WERI-Rb-1 (cell line): ENCODE results near the gene UBR4.

Experiments
- DNase-seq: peaks from one replicate; pipeline ENCODE4 v3.0.0-alpha.2; 2020
- H3K27ac ChIP-seq: fragments of 250-450 bp; sonication (Bioruptor Pico); 2 replicates; pipeline ENCODE4 v1.5.1; 2020; ENCODE audit warnings: mild to moderate bottlenecking, moderate library complexity
- H3K27me3 ChIP-seq: fragments of 250-450 bp; sonication (Bioruptor Pico); 2 replicates; pipeline ENCODE4 v1.5.1; 2021; ENCODE audit warnings: mild to moderate bottlenecking, low read depth, moderate library complexity; ENCODE audit not compliant: insufficient read depth, severe bottlenecking
- H3K36me3 ChIP-seq: fragments of 250-450 bp; sonication (Bioruptor Pico); 2 replicates; pipeline ENCODE4 v1.5.1; 2020; ENCODE audit warnings: mild to moderate bottlenecking, moderate library complexity
- H3K4me3 ChIP-seq: 2 replicates; pipeline ENCODE4 v1.5.1; 2011; ENCODE audit warnings: low read depth, mild to moderate bottlenecking, control low read depth, low read length
- H3K9me3 ChIP-seq: fragments of 250-450 bp; sonication (Bioruptor Pico); 2 replicates; pipeline ENCODE4 v1.5.1; 2021; ENCODE audit warnings: mild to moderate bottlenecking, moderate library complexity; ENCODE audit not compliant: severe bottlenecking
- CTCF ChIP-seq: IDR thresholded peaks from 2 replicates; pipeline ENCODE4 v1.5.1; 2011; ENCODE audit warnings: low read depth, mild to moderate bottlenecking, control low read depth, inconsistent platforms, low read length

UBR4 gene

GRCh38 chr1:19053486-19053885 lies 156.6 kb downstream of the UBR4 start:
- Histone ChIP-seq H3K36me3 (no peaks in the 10 kb centered on the region), H3K27ac (no peak overlapping the region), H3K4me3 (no peak overlapping the region), H3K27me3 (no peaks in the 10 kb centered on the region), H3K9me3 (no peaks in the 10 kb centered on the region)
- no peak for TF ChIP-seq CTCF
- no peak for DNase-seq

- H3K27ac ChIP-seq = no peak overlapping the region
- no peaks in the 10 kb centered on the region for H3K36me3 ChIP-seq
- no peaks in the 10 kb centered on the region for H3K27me3 ChIP-seq
- DNase-seq = no peak
- H3K4me3 ChIP-seq = no peak overlapping the region
- H3K9me3 ChIP-seq = no peaks in the 10 kb centered on the region
- TF ChIP-seq CTCF = no peak
These were observed 160.3 kb downstream of the UBR4 start for GRCh38 chr1:19049798-19050197.

GRCh38 chr1:19049128-19049768 lies 160.8 kb downstream of the UBR4 start:
- H3K4me3 ChIP-seq = no peak overlapping the region
- H3K36me3 ChIP-seq = no peaks in the 10 kb centered on the region
- DNase-seq = no peak
- no peak for TF ChIP-seq CTCF
- H3K9me3 ChIP-seq = no peaks in the 10 kb centered on the region
- H3K27me3 ChIP-seq = no peaks in the 10 kb centered on the region
- H3K27ac ChIP-seq = no peak overlapping the region

GRCh38 chr1:19046972-19047731 lies 162.9 kb downstream of the UBR4 start:
- no peak overlapping the region for H3K4me3 ChIP-seq
- no peaks in the 10 kb centered on the region for H3K27me3 ChIP-seq
- no peaks in the 10 kb centered on the region for H3K9me3 ChIP-seq
- DNase-seq = no peak
- H3K27ac ChIP-seq = no peak overlapping the region
- H3K36me3 ChIP-seq = no peaks in the 10 kb centered on the region
- no peak for TF ChIP-seq CTCF

- DNase-seq = no peak
- TF ChIP-seq CTCF = no peak
- H3K9me3 ChIP-seq = no peaks in the 10 kb centered on the region
- no peak overlapping the region for H3K27ac ChIP-seq
- no peaks in the 10 kb centered on the region for H3K27me3 ChIP-seq
- H3K4me3 ChIP-seq = no peak overlapping the region
- H3K36me3 ChIP-seq = no peaks in the 10 kb centered on the region
These were observed 163.9 kb downstream of the UBR4 start for GRCh38 chr1:19045898-19046880.
